Amniotic stem cell (primary cell): Measurements from ENCODE around the gene FAM184A.

ENCODE experiments used
- DNase-seq: peaks from one replicate; lab custom pipeline; 2025; lab: John Stamatoyannopoulos, UW

FAM184A gene

GRCh38 chr6:118913161-118913560 lies 165.3 kb downstream of the FAM184A start:
- DNase-seq: no peak

- DNase-seq: no peak
These were observed 165.8 kb downstream of the FAM184A start for GRCh38 chr6:118912646-118913045.
